GM18505 (cell line): ENCODE results near the gene SPNS2.

ENCODE experiments used
- ATAC-seq: cut with Tn5 transposase; IDR thresholded peaks from one replicate; pipeline ENCODE4 v1.9.1; 2021; ENCODE audit not compliant: unreplicated experiment
- POLR2A ChIP-seq: IDR thresholded peaks from 4 replicates; pipeline ENCODE4 v1.6.1; 2011; ENCODE audit warnings: borderline replicate concordance; ENCODE audit not compliant: insufficient read depth, insufficient read length; ENCODE audit errors: extremely low read depth

SPNS2 gene

DNA sequence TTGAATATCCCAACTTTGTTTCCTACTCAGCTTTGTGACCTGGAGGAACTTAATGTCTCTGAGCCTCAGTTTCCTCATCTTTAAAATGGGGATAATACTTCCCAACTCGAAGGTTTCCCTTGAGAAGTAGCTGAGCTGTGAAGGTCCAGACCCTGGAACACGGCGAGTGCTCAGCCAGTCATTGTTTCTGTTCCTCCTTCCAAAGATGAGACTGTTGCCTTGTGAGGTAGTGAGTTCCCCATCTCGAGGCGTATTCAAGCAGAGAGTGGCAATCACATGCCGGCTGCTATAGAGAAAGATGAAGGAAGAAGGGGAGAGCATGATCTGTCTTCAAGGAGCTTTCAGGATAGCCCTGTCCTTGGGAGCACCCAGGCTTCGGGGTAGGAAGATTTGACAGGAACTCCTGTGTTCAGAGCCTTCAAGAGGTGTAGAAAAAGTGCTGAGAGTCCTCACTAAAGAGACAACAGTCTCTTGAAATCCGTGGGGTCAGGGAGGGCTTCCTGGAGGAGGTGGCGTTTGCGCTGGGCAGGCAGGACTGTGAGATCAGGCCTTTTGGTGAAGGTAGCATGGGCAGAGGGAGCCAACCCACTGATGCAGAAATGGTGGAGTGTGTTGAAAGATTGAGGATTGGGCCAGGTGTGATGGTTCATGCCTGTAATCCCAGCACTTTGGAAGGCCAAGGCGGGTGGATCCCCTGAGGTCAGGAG is 27.2 kb downstream of the SPNS2 start:
- no peak for ATAC-seq
- TF ChIP-seq POLR2A = no peak

DNA sequence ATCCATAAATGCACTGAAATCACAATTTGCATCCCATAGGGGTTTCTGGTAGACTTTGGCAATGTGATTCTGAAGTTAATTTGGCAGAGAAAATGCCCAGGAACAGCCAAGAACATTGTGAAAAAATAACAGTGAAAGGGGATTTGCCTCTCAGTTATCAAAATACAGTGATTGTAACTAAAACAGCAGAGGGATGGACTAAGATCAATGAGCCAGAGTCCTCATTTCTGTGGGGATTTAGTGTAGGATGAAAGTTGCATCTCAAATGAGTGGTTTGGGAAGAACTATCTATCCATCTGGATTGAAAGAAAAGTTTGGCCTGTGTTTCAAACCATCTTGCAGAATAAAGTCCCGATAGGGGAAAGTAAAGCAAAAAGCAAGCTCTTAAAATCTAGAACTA is 28.5 kb downstream of the SPNS2 start:
- ATAC-seq = no peak
- no peak for TF ChIP-seq POLR2A

DNA sequence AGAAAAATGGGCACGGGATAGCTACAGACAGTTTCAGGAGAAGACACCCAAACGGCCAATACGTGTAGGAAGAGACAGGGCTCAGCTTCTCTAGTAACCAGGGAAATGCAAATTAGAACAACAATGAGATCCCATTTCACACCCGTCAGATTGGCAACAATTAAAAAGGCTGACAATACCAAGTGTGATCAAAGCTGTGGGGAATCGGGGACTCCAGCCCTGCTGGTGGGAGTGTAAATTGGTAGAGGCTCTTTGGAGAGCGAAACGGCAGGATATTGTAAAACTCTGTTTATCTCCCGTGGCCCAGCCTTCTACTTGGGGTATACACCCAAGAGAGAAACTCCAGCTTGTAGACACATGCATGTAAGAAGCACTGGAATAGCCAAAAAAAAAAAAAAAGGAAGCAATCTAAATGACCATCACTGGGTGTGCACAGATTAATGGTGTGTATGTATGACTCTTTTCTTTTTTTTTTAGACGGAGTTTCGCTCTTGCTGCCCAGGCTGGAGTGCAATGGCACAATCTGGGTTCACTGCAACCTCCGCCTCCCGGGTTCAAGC is 29.0 kb downstream of the SPNS2 start:
- TF ChIP-seq POLR2A = no peak
- ATAC-seq = no peak

DNA sequence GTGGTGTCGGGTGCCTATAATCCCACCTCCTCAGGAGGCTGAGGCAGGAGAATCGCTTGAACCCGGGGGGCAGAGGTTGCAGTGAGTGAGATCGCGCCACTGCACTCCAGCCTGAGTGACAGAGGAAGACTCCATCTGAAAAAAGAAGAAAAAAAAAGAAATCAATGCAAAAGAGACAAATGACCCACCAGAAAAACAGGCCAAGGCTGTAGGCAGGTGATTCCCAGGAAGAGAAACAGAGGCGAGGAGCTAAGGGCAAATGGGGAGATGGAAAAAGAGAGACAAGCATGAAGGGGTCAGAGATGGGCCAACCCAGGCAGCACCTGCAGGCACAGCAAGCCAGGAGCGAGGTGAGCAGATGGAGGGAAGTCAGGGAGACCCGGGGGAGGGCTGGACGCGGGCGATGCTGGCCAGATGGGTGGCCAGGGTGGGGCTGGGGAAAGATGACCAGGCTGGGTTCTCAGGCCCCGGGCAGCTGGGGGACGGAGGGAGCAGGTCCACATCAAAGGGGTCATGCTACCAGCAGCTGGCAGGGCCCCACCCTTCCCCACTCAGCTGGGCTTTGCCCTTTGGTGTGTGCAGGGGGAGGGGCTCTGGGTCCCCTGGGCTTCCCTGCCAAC is 31.0 kb downstream of the SPNS2 start:
- no peak for TF ChIP-seq POLR2A
- no peak for ATAC-seq

DNA sequence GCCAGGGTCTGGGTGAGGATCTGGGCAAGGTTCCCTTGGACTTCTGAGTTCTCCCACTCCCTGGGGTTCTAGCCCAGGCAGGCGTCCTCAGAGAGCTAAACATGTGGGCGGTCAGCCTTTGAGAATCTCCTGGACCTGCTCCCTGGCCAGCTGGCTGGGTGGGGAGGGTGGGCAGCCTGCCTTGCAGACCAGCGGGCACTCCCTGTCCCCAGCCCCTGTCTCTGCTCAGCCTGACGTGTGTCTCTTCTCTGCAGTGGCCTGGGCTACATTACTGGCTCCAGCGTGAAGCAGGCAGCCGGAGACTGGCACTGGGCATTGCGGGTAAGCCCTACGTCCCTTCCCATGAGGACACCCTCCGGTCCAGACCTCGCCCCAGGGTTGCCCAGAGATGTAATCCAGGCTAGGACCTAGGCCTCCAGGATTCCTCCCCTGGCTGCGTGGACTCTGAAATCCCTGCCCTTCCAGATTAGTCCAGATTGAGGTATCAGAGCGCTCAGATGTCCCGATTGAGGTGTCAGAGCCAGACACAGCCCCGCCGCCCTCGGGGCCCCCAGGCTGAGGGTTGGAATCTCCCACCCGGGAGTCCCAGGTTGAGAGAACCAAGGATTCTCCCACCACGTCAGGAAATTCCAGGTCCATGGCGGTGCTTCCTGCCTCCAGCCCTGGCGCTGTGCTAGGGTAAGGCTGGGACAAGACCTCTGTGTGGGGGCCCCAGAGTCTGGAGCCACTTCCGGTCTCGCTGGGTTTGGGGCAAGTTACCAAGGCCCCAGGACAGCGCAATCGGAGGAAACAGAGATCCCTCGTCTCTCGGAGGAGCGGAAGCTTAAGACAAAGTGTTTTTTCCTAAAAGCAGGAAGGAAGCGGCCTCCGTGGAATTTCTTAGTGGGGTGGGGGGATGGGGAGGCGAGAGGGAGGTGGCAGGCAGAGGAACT is 32.4 kb downstream of the SPNS2 start:
- no peak for ATAC-seq
- TF ChIP-seq POLR2A = no peak

DNA sequence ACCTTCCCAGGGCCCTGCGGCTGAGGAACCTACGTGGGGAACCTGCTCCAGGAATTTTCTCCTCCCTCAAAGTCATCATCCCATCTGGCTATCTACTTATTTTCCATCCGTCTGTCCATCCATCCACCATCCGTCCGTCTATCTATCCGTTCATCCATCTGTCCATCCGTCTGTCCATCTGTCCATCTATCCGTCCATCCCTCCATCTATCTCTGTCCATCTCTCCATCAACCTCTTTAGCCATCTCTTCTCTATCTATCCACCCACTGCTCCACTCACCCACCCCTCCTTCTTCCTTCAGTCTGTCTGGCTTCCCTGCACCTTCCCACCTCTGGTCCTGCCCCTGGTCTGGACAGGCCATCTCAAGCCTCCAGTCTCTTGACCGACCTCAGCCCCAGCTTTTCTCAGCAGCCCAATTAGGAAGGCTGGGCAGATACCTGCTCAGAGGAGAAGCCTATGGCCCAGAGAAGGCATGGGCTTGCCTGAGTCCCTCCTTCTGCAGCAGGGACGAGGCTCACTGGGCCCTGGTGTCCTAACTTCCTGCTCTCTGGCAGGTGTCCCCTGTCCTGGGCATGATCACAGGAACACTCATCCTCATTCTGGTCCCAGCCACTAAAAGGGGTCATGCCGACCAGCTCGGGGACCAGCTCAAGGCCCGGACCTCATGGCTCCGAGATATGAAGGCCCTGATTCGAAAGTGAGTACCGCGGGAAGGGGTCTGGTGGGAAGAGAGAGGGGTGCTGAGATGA is 33.5 kb downstream of the SPNS2 start:
- no peak for ATAC-seq
- TF ChIP-seq POLR2A = no peak

DNA sequence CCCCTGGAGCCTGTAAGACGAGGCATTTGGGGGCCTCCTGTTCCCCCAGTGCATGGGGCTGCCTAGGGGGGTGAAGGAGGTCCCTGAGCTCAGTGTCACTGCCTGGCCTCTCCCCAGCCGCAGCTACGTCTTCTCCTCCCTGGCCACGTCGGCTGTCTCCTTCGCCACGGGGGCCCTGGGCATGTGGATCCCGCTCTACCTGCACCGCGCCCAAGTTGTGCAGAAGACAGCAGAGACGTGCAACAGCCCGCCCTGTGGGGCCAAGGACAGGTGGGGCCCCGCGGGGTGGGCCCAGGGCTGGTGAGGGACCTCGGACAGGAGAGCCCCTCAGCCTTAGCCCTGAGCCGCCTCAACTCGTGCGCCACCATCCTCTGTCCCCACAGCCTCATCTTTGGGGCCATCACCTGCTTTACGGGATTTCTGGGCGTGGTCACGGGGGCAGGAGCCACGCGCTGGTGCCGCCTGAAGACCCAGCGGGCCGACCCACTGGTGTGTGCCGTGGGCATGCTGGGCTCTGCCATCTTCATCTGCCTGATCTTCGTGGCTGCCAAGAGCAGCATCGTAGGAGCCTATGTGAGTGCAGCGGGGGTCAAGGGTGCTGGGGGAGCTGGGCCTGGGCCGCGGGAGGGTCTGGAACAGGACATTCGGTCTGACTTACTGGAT is 34.3 kb downstream of the SPNS2 start:
- ATAC-seq = no peak
- TF ChIP-seq POLR2A = no peak

DNA sequence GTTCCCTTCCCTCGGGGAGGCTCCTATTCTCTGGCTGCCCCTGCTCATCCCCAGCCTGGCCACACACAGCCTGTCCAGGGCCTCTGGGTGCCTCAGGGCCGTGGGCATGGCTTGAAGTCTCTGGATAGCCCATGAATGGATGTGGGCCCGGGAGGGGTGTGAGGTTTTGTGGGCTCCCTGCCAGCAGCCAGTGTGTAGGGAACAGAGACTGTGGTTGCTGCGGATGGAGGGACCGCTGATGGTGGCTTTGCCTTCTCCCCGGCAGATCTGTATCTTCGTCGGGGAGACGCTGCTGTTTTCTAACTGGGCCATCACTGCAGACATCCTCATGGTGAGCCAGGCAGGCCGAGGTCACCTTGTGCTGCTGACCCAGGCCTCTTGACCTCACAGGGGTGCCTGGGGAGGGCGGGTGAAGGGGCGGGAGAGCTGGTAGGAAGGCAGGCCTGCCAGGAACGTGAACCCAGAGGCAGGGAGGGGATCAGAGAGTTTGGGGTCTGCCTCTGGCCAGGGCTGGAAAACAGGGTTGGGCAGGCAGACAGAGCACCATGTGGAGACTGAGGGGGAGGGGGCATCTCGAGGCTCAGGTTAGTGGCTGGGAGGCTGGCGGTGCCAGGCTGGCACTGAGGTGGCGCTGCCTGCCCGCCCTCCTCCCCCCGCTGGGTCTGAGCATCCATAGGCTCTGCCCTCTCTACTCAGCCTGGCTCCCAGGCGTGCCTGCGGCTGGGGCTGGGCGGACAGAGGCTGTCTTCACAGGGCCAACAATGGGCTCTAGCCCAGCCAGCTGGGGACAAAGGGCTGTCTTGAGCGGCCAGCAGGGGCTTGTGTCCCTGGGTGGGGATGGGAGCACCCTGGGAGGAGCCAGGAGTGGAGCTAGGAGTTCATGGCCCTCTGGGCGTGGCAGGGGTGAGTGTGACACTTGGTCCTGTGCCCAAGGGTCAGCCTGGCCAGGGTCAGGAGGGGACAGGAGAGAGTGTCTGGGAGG is 35.1 kb downstream of the SPNS2 start:
- no peak for ATAC-seq
- TF ChIP-seq POLR2A = peak; percentile 10

DNA sequence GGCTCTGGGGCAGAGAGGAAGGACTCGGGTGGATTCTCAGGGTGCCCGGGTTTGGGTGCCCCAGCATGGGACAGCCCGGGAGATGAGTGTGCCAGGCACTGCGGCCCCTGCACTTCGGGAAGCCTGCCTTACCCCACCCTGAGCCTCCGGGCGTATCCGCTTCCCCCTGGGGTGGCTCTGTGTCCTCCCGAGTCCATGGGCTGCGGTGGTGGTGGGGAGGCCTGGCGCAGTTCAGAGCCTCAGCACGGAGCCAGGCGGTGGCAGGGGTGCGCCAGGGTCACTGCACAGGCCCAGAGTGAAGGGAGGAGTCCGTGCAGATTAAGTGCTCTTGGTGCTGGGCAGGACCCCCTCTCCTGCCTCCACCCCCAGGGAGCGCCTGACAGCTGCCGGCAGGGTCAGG is 35.8 kb downstream of the SPNS2 start:
- TF ChIP-seq POLR2A = no peak
- ATAC-seq = no peak

DNA sequence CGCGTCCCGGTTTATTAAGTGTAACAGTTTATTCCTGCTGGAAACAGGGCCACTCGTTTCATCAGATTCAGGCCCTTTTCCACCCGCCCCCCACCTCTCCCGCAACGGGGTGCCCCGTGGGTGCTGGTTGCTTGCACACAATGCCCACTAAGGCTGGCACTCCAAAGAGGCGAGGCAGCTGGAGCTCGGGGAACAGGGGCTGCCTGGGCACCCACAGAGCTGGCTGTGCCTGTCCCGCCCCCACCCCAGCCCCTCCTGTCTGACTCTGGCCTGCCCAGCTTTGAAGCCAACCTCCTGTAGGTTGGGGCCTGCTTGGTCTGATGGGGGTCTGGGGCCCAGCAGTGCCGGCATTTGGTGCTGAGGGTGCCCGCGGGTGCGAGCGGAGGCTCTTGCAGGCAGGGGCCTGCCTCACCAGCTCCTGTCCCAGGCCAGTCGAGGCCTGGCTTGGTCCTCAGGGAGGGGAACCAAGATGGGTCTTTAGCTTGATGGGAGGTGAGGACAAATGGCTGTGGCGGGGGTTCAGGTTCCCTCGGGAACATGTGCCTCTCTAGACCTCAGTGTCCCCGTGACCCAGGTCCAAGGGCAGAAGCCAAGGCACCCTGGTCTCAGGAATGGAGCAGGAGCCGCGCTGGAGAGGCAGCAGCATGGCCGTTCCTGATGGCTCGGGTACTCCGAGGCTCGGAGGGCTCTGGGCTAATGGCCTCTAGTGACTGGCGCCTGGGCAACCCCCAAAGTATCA is 36.4 kb downstream of the SPNS2 start:
- no peak for TF ChIP-seq POLR2A
- no peak for ATAC-seq
